NCI-H446 treated with DMSO at 0.1 percent for 48 hours (cell line): ENCODE measurements around the gene CDC27.
A peak's percentile ranks its signal among the peaks of the same experiment; 100 is the strongest.
"Not testable (repeated sequence)": the region's sequence is repeated elsewhere in the genome, so short reads cannot be mapped to it uniquely, and the experiment has no call there.

Experiments
- DNase-seq: peaks from one replicate; lab custom pipeline; 2025; lab: John Stamatoyannopoulos, UW

Gene CDC27

DNA sequence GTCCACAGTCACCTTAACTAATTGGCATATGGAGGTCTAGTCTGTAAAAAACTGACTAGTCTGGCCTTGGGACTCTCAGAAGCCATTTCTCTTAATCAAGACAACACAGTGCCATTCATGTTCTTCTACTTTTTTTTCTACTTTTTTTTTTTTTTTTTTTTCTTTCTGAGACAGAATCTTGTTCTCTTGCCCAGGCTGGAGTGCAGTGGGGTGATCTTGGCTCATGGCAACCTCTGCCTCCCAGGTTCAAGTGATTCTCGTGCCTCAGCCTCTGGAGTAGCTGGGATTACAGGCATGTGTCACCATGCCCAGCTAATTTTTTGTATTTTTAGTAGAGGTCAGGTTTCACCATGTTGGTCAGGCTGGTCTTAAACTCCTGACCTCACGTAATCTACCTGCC lies 65.8 kb downstream of the CDC27 start:
- DNase-seq, result not testable (repeated sequence)

DNA sequence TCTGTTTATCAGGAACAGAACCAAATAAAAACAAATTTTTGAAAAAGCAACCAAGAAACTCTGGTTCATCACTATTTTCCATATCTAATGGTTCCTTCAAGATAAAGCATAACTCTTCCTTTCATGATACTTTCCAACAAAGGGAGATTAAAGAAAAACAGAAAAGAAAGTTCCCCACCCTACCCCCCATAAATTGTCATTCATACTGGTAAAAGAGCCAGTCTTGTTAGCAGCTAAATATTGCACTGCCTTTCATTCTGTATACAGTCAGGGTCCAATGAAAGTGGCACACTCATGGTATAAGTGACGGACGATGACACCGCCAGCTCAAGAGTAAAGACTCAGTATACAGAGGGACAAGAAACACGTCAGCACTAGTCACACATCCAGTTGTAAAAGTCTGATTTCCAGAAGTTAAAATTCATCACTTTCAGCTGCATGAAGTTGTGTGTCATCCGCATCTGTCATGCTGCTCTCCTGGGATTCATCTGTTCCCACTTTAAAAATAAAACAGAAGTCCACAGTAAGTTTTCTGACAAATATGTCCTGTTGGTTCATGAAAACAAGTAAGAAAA lies 68.5 kb downstream of the CDC27 start:
- DNase-seq, result no peak

- no peak for DNase-seq
Observed at GRCh38 chr17:47119746-47120520, 69.2 kb downstream of the CDC27 start.

DNA sequence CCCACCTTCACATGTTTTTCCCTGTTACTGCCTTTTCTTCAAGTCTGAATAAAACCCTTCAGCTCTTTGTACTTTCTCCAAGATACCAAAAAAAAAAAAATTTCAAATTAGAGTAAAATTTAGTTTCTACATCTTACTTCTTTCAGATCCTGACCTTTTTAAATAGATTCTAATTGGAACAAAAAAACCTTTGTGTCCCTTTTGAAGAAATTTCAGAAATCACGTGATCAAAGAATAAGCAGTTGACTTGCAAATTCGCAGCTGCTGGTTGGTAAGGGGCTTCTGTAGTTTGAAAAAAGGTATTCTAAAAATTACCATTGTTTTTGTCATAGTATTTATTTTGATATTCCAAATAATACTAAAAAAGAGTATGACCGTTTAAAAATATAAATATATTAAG lies 71.7 kb downstream of the CDC27 start:
- DNase-seq, result no peak

- no peak for DNase-seq
Observed at GRCh38 chr17:47106130-47106529, 83.0 kb downstream of the CDC27 start.

GRCh38 chr17:47105246-47105645 lies 83.8 kb downstream of the CDC27 start:
- DNase-seq, result not testable (repeated sequence)

DNA sequence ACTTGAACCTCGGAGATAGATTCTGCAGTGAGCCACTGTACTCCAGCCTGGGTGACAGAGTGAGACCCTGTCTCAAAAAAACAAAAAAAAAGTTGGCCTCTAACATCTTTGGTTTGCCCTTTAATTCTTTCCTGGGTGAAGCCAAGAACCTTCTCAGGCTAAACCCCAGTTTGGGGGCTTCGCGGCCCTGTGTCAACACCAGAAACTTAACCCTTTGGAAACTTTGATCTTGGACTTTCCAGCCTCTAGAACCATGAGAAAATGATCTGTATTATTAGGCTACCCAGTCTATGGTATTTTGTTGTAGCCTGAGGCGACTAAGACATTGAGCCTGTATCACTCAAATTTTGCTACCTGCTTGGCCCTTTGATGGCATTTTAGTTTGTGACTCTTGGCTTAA lies 86.2 kb downstream of the CDC27 start:
- DNase-seq, result no peak

DNA sequence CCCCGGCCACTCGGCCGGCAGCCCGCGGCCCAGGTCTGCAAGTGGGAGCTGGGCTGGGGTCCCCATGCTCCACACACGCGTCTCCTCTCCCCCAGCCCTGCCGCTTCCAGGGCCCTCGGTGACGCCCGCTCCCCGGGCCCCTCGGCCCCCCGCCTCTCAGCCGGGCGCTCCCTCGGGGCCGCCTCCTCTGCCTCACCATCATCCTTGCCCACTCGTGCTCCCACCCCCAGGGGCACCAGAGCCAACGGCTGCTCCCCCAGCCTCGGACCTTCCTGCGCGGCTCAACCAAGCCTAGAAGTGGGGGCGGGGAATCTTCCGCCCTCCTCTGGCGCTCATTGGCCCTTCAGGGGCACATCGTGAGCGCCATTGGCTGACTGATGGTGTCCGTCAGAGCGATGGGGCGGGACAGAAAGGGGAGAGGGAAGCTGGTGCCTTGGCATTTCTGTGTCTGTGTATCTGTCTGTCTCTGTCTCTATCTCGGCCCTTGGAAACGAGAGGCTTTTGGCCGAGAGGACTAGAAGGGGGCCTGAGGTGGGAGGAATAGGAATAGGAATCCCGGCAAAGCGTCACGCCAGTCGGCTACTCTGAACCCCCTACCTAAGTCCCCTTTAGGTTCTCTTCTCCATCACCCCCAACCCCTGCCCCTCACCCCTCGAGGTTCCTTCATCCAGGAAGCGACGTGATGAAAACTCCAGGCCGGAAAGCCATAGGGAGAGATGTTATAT lies 88.9 kb downstream of the CDC27 start:
- peak; percentile 71 for DNase-seq

- no peak for DNase-seq
Observed at GRCh38 chr17:47099451-47099986, 89.6 kb downstream of the CDC27 start.

DNA sequence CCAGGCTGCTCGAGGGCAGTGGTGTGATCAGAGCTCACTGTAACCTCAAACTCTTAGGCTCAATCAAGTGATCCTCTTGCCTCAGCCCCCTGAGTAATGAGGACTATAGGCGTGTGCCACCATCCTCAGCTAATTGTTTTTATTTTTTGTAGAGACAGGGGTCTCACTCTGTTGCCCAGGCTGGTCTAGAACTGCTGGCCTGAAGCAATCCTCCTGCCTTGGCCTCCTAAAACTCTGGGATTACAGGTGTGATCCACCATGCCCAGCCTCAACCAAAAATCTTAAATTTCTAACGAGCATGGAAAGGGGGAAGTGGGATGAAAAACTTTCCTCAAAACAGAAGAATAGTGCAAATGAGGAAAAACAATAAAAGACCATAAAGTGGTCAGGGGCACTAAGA lies 92.8 kb downstream of the CDC27 start:
- no peak for DNase-seq

DNA sequence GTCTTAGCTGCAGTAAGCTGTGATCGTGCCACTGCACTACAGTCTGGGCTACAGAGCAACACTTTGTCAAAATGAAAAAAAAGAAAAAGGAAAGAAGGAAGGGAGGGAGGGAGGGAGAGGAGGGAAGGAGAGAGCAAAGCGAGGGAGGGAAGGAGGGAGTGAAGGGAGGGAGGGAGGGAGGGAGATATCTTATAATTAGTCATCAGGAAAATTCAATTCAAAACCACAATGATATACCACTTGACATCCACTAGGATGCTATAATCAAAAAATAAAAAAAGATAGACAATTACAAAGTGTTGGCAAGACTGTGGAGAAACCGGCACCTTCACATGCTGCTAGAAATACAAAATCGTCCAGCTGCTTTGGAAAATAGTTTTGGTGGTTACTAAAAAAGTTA lies 93.8 kb downstream of the CDC27 start:
- DNase-seq, result no peak

DNA sequence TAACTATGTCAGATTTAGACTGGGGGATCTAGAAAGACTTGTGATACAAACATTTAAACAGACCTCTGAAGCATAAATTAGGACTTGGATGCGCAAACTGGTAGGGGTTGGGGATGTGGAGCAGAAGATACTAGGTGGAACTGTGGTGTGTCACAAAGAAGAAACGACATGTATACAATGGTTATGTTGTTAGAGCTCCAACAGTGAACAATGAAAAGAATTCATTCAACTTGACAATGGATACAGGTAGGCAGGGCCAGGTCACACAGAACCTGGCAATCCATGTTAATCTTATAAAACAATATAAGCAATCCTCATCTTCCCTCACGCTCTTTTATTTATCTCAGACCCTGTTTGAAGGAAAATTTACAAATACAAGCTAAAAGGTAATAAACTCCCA lies 102.0 kb downstream of the CDC27 start:
- DNase-seq, result no peak

GRCh38 chr17:47085736-47086135 lies 103.4 kb downstream of the CDC27 start:
- DNase-seq, result no peak

DNA sequence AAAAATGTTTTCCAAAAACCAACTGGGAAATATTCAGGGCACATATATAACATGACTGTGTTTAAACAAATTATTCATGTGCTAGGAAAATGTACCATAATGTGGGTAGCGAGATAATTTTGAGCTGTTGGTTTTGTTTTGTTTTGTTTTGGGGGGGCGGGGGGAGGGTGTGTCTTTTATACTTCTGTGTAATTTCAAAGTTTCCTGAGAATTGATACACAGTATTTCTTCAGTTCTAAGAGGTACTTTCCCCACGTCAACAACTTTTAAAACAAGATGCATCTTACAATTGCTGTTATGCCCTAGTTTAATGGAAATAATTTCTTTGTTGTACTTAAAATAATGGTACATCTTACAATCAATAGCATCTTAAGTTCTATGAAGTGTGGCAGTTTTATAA lies 110.3 kb downstream of the CDC27 start:
- no peak for DNase-seq

GRCh38 chr17:47077576-47077975 lies 111.5 kb downstream of the CDC27 start:
- DNase-seq, result no peak

GRCh38 chr17:47076171-47076570 lies 112.9 kb downstream of the CDC27 start:
- DNase-seq, result no peak

DNA sequence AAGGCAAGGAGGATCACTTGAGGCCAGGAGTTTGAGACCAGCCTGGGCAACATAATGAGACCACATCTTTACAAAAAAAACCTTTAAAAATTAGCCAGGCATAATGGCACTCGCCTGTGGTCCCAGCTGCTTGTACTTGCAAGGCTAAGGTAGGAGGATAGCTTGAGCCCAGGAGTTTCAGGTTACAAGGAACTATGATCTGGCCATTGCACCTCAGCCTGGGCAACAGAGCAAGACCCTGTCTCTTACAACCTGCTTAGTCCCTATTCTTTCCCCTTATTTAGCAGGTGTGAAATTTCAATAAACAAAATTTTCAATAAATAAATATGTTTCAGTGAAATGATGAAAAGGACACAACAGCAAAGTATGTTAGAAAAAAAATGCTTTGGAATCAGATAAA lies 114.7 kb downstream of the CDC27 start:
- not testable (repeated sequence) for DNase-seq

- not testable (repeated sequence) for DNase-seq
Observed at GRCh38 chr17:47073629-47074028, 115.5 kb downstream of the CDC27 start.

DNA sequence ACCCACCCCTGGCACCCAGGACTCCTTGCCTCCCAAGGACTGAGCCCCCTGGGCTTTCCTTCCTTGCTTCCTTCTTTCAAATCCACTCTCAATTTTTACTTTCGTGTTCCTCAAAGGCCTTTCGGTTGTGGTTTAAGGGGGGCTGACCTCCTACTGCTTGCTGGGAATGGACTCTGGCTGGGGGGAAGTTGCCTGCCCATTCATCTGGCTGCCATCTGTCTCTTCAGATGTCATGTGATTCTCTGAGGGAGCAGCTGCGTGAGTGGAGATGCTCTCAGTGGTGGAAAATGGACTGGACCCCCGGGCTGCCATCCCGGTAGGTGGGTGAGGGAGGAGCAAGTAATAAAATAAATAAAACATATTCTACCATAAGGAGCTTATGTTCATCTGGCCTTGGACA lies 116.2 kb downstream of the CDC27 start:
- no peak for DNase-seq

- not testable (repeated sequence) for DNase-seq
Observed at GRCh38 chr17:47071171-47071570, 117.9 kb downstream of the CDC27 start.

DNA sequence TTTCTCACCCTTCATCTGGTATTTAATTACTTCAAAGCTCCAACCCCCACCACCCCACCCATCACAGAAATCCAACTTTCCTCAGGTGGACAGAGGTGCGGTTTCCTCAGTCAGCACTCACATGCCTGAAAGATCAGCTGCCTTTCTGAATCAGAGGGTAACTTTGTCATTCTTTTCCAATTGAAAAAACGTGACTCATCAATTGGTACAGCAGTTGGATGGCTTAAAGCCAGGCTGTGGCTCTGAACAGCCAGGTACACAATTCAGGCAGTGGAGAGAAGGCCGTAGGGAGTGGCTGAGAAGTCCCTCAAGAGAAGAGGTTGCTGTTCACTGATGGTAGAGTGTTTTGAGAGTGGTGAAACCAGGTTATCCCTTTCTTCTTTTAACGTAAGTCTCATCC lies 118.8 kb downstream of the CDC27 start:
- DNase-seq, result not testable (repeated sequence)
